Spinal cord (tissue), 10 donors: Measurements from ENCODE around the gene CLDN17. TPM values are rescaled to one million over a fixed set of nuclear protein-coding genes. Genes with fewer than 3 reads are reported as not detected.

Source experiments
- DNase-seq, 6 donors: peaks; one replicate each; pipeline versions ENCODE4 v3.0.0 to v3.0.0-alpha.2; 2013 to 2015; ENCODE audit warnings: low spot score in 6 of 6, low read depth in 4 of 6
- H3K27ac ChIP-seq: one replicate; pipeline ENCODE4 v1.5.1; 2013; ENCODE audit warnings: low read depth, low read length, control low read depth
- H3K27me3 ChIP-seq: one replicate; pipeline ENCODE4 v1.6.1; 2013; ENCODE audit warnings: low read length; ENCODE audit not compliant: control insufficient read depth, insufficient read depth
- H3K36me3 ChIP-seq: one replicate; pipeline ENCODE4 v1.6.1; 2013; ENCODE audit warnings: low read length; ENCODE audit not compliant: control insufficient read depth, insufficient read depth
- H3K4me1 ChIP-seq: one replicate; pipeline ENCODE4 v1.6.1; 2013; ENCODE audit warnings: low read length; ENCODE audit not compliant: control insufficient read depth, insufficient read depth
- H3K4me3 ChIP-seq: one replicate; pipeline ENCODE4 v1.5.1; 2013; ENCODE audit warnings: low read depth, low read length, control low read depth
- H3K9me3 ChIP-seq: one replicate; pipeline ENCODE4 v1.6.1; 2013; ENCODE audit warnings: low read length; ENCODE audit not compliant: control insufficient read depth, insufficient read depth
- WGBS: methylation state at CpG from one replicate; pipeline ENCODE4 v1.1.5; 2013; ENCODE audit warnings: missing lambda C conversion rate; ENCODE audit not compliant: insufficient coverage; 5-methylcytosine and 5-hydroxymethylcytosine counted together
- polyA plus RNA-seq, 2 donors: library from polyadenylated mRNA; unstranded; fragments of 120-200 nt; gene quantifications; one replicate each; pipeline ENCODE4 v1.2.1, GENCODE V29; 2013; ENCODE audit not compliant: insufficient read length in 2 of 2
- total RNA-seq, 2 donors: library from RNA; depleted of rRNA in 1 of 2; stranded (reverse); fragments of 120-200 nt in 1 of 2; fragments of >200 nt in 1 of 2; gene quantifications; one replicate each; pipeline versions ENCODE4 v1.2.3 to v1.2.4, GENCODE V29; 2013 to 2014
- donor health status: healthy.

CLDN17 gene
- total and polyA plus RNA-seq, 4 donors: not detected

DNA sequence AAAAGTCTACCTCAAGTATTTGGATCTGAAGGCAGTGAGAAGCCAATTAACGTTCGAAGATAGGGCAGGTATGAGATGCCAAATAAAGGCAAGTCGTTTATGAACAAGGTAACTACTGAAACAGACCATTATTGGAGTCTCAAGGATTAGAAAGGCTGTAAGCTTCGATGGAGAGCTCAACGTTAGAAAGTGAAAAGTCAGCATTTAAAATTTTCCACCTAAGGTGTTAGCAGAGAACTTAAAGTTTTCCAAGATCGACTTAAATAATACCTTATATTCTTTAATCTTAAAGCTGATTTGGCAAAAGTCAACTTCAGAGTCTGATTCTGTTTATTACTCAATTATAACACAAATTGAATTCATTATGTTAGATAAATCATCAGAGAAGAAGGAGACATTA lies 28.1 kb downstream of the CLDN17 start:
- H3K27ac ChIP-seq: no peak overlapping the region
- 80% methylated on average over 3 of the region's 6 CpGs for WGBS
- H3K27me3 ChIP-seq: no peaks in the 10 kb centered on the region
- no peak overlapping the region for H3K4me3 ChIP-seq
- H3K4me1 ChIP-seq: no peaks in the 10 kb centered on the region
- H3K36me3 ChIP-seq: no peaks in the 10 kb centered on the region
- no peaks in the 10 kb centered on the region for H3K9me3 ChIP-seq
- no peak for DNase-seq

DNA sequence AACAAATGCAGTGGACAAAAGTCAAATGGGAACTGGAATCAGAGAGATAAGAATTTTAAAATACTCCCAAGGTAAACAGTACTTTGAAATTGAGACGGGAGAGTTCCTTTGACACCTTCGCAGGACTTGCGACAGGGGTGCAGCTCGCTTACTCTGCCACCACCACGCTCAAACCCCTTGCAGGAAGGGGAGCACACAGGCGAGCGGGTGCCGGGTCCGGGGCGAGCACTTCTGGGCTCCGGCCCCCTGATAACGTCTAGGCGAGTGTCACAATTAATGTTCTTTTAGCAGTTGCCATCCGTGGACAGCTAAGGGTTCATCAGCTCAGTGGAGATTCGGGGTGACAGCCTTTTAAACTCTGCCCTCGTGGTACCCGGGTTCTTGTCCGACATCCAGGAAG lies 37.4 kb downstream of the CLDN17 start:
- Histone ChIP-seq H3K27ac (no peak overlapping the region), H3K9me3 (no peaks in the 10 kb centered on the region), H3K27me3 (no peaks in the 10 kb centered on the region), H3K36me3 (no peaks in the 10 kb centered on the region), H3K4me3 (no peak overlapping the region), H3K4me1 (no peaks in the 10 kb centered on the region)
- no peak for DNase-seq
- 97% methylated on average over 18 of the region's 18 CpGs for WGBS

DNA sequence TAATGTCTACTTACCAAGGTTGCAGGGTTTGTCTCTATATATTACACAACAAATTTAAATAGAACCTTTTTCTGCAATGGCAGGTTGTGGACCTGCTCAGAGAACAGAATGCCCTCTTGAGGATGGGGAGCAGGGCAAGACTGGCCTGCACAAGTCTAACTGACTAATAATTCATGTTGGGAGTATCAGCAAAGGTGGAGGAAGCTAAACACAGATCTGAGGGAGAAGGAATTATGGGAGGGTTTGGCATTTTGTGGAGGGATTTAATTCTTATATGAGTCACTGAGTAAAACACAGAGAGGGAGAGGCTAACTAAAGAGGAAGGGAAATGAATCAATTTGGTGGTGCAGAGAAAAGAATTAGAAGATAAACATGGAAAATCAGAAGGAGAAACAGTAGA lies 40.0 kb downstream of the CLDN17 start:
- Histone ChIP-seq H3K36me3 (no peaks in the 10 kb centered on the region), H3K27me3 (no peaks in the 10 kb centered on the region), H3K4me3 (no peak overlapping the region), H3K4me1 (no peaks in the 10 kb centered on the region), H3K9me3 (no peaks in the 10 kb centered on the region), H3K27ac (no peak overlapping the region)
- DNase-seq: no peak

DNA sequence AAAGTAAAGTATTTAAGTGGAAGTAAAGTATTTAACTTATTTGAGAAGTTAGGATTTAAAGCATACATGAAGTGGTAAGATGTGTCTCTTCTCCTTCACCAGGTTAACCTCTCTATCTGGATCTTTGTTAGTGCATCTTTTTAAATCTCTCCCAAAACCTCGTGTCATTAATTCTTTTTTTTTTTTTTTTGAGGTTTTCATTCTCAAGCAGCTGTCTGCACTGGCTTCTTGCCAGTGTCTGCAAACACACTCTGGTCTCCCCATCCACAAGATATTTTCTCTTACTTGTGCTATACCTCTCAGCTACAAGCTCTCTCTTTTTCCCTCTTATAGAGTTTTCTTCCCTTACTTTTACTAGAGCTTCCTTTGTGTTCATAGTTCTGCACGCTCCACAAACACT lies 49.0 kb downstream of the CLDN17 start:
- Histone ChIP-seq H3K4me3 (no peak overlapping the region), H3K36me3 (no peaks in the 10 kb centered on the region), H3K4me1 (no peaks in the 10 kb centered on the region), H3K27ac (no peak overlapping the region), H3K27me3 (no peaks in the 10 kb centered on the region), H3K9me3 (no peaks in the 10 kb centered on the region)
- DNase-seq: peak in 2 of 6 donors; percentile 24 to 26
- 22% methylated on average over 1 of the region's 2 CpGs for WGBS

DNA sequence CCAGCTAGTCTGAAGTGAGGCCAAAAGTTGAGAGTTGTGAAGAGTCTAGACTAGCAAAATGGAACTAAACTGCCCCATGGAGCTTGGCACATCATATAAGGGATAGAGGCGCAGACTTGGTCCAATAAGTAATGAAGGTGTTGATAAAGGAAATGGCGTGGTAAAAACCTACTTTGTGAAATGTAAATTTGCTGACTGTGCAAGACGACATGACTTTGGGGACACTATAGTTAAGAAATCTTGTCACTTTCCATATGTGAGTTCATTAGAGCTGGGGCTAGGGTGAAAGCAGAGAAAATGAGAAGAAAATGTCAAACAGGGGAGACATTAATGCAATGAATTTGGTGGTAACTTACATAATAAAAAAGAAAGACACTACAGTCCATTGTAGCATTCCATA lies 50.1 kb downstream of the CLDN17 start:
- H3K27me3 ChIP-seq: no peaks in the 10 kb centered on the region
- no peaks in the 10 kb centered on the region for H3K36me3 ChIP-seq
- H3K4me3 ChIP-seq: no peak overlapping the region
- whole genome bisulfite sequencing: 100% methylated on average over 3 of the region's 3 CpGs
- no peaks in the 10 kb centered on the region for H3K4me1 ChIP-seq
- H3K27ac ChIP-seq: no peak overlapping the region
- DNase-seq: no peak
- H3K9me3 ChIP-seq: no peaks in the 10 kb centered on the region

Other genes starting within 250 kb of the CLDN17 start
- gene GRIK1, start 226.8 kb downstream of the CLDN17 start, total RNA-seq: 10 to 100 TPM; 12.0 to 28.8 TPM
- gene GRIK1, start 226.8 kb downstream of the CLDN17 start, polyA plus RNA-seq: 10 to 100 TPM; 30.4 to 35.0 TPM
- under 1 TPM in 1 of 2 donors, not detected in 1; 0.11 TPM for gene CLDN8, start 49.3 kb upstream of the CLDN17 start, total RNA-seq
- gene CLDN8, start 49.3 kb upstream of the CLDN17 start, polyA plus RNA-seq: under 1 TPM in 1 of 2 donors, not detected in 1; 0.20 TPM
- gene KRTAP24-1, start 116.1 kb upstream of the CLDN17 start, total RNA-seq: not detected
- not detected for gene KRTAP24-1, start 116.1 kb upstream of the CLDN17 start, polyA plus RNA-seq
- gene KRTAP25-1, start 122.7 kb upstream of the CLDN17 start, total RNA-seq: not detected
- not detected for gene KRTAP25-1, start 122.7 kb upstream of the CLDN17 start, polyA plus RNA-seq
- not detected for gene KRTAP26-1, start 153.5 kb upstream of the CLDN17 start, total RNA-seq
- gene KRTAP26-1, start 153.5 kb upstream of the CLDN17 start, polyA plus RNA-seq: not detected
- gene KRTAP27-1, start 170.9 kb upstream of the CLDN17 start, total RNA-seq: not detected
- gene KRTAP27-1, start 170.9 kb upstream of the CLDN17 start, polyA plus RNA-seq: not detected
- not detected for gene KRTAP23-1, start 181.8 kb upstream of the CLDN17 start, total RNA-seq
- not detected for gene KRTAP23-1, start 181.8 kb upstream of the CLDN17 start, polyA plus RNA-seq
- not detected for gene KRTAP13-2, start 205.5 kb upstream of the CLDN17 start, total RNA-seq
- not detected for gene KRTAP13-2, start 205.5 kb upstream of the CLDN17 start, polyA plus RNA-seq
- gene KRTAP13-1, start 229.2 kb upstream of the CLDN17 start, total RNA-seq: not detected
- gene KRTAP13-1, start 229.2 kb upstream of the CLDN17 start, polyA plus RNA-seq: not detected